Neural cell (in vitro differentiated cells): ENCODE measurements around the gene ABCB8. TPM values are rescaled to one million over a fixed set of nuclear protein-coding genes. Genes with fewer than 3 reads are reported as not detected.

ENCODE experiments used
- H2AFZ ChIP-seq: fragments of 200-600, 300-800 bp; sonication (generic), shearing (Covaris generic); 2 replicates; pipeline ENCODE4 v1.6.0; 2014; ENCODE audit warnings: low read depth, mild to moderate bottlenecking, antibody characterized with exemption, low read length, moderate library complexity
- H3F3A ChIP-seq: fragments of 200-600 bp; shearing (Covaris generic); 2 replicates; pipeline ENCODE4 v1.6.1; 2016; ENCODE audit warnings: mild to moderate bottlenecking, moderate library complexity, mixed read lengths, antibody characterized with exemption, low read length; ENCODE audit not compliant: insufficient read depth, poor library complexity, severe bottlenecking
- H3K27ac ChIP-seq: fragments of 200-600, 300-800 bp; sonication (generic), shearing (Covaris generic); 2 replicates; pipeline ENCODE4 v1.5.1; 2014; ENCODE audit warnings: mild to moderate bottlenecking, low read length, moderate library complexity
- H3K27me3 ChIP-seq: fragments of 300-800, 200-600 bp; sonication (generic), shearing (Covaris generic); 2 replicates; pipeline ENCODE4 v1.6.0; 2014; ENCODE audit warnings: mild to moderate bottlenecking, low read depth, low read length, moderate library complexity; ENCODE audit not compliant: insufficient read depth
- H3K36me3 ChIP-seq: fragments of 300-800, 200-600 bp; sonication (generic), shearing (Covaris generic); 2 replicates; pipeline ENCODE4 v1.5.1; 2014; ENCODE audit warnings: mild to moderate bottlenecking, antibody characterized with exemption, low read length, moderate library complexity; ENCODE audit not compliant: insufficient read depth
- H3K4me2 ChIP-seq: fragments of 300-800, 200-600 bp; sonication (generic), shearing (Covaris generic); 2 replicates; pipeline ENCODE4 v1.6.0; 2014; ENCODE audit warnings: mild to moderate bottlenecking, low read length
- H3K4me3 ChIP-seq: fragments of 300-800, 200-600 bp; sonication (generic), shearing (Covaris generic); 2 replicates; pipeline ENCODE4 v1.5.1; 2014; ENCODE audit warnings: mild to moderate bottlenecking, low read length, moderate library complexity
- H3K79me2 ChIP-seq: fragments of 200-600 bp; shearing (Covaris generic); replicated peaks from 2 replicates; pipeline ENCODE4 v1.6.0; 2014; ENCODE audit warnings: mild to moderate bottlenecking, low read length, moderate library complexity; ENCODE audit not compliant: insufficient read depth
- H3K9ac ChIP-seq: fragments of 300-800, 200-600 bp; sonication (generic), shearing (Covaris generic); 2 replicates; pipeline ENCODE4 v1.6.1; 2016; ENCODE audit warnings: mild to moderate bottlenecking, low read length, mixed read lengths
- H3K9me2 ChIP-seq: fragments of 200-600 bp; shearing (Covaris generic); 2 replicates; pipeline ENCODE4 v1.6.1; 2016; ENCODE audit warnings: mild to moderate bottlenecking, low read length, mixed read lengths; ENCODE audit not compliant: insufficient read depth
- H3K9me3 ChIP-seq: fragments of 200-600, 300-800 bp; sonication (generic), shearing (Covaris generic); 2 replicates; pipeline ENCODE4 v1.6.1; 2016; ENCODE audit warnings: mild to moderate bottlenecking, mixed run types, low read length, moderate library complexity, mixed read lengths
- H4K20me1 ChIP-seq: fragments of 200-600 bp; shearing (Covaris generic); 2 replicates; pipeline ENCODE4 v1.6.1; 2016; ENCODE audit warnings: mild to moderate bottlenecking, mixed run types; ENCODE audit not compliant: insufficient read depth
- CTCF ChIP-seq: fragments of 450-650 bp; IDR thresholded peaks from 2 replicates; pipeline ENCODE4 v1.5.1; 2014; ENCODE audit warnings: antibody characterized with exemption, mild to moderate bottlenecking, moderate library complexity; ENCODE audit not compliant: poor library complexity, severe bottlenecking
- EP300 ChIP-seq: fragments of 450-650 bp; conservative IDR thresholded peaks from 2 replicates; pipeline ENCODE4 v1.6.1; 2014; ENCODE audit warnings: antibody characterized with exemption, mild to moderate bottlenecking, moderate library complexity; ENCODE audit not compliant: poor library complexity, severe bottlenecking
- EZH2 ChIP-seq: fragments of 200-600, 300-800 bp; shearing (Covaris generic), sonication (generic); IDR thresholded peaks from 2 replicates; pipeline ENCODE4 v1.6.1; 2014; ENCODE audit warnings: antibody characterized with exemption, low read length, borderline replicate concordance, mild to moderate bottlenecking; ENCODE audit not compliant: insufficient read depth, poor library complexity, severe bottlenecking
- MXI1 ChIP-seq: fragments of 450-650 bp; conservative IDR thresholded peaks from 2 replicates; pipeline ENCODE4 v1.6.1; 2014; ENCODE audit warnings: antibody characterized with exemption, mild to moderate bottlenecking; ENCODE audit not compliant: poor library complexity, severe bottlenecking
- POLR2AphosphoS5 ChIP-seq: IDR thresholded peaks from 2 replicates; pipeline ENCODE4 v1.6.1; 2012
- RAD21 ChIP-seq: fragments of 450-650 bp; conservative IDR thresholded peaks from 2 replicates; pipeline ENCODE4 v1.6.1; 2014; ENCODE audit warnings: antibody characterized with exemption, mild to moderate bottlenecking, moderate library complexity
- REST ChIP-seq: IDR thresholded peaks from 2 replicates; pipeline ENCODE4 v1.6.1; 2012; ENCODE audit warnings: borderline replicate concordance
- SMC3 ChIP-seq: fragments of 450-650 bp; conservative IDR thresholded peaks from 2 replicates; pipeline ENCODE4 v1.6.1; 2014; ENCODE audit warnings: antibody characterized with exemption, mild to moderate bottlenecking, moderate library complexity; ENCODE audit not compliant: poor library complexity
- TAF1 ChIP-seq: IDR thresholded peaks from 2 replicates; pipeline ENCODE4 v1.6.1; 2012; ENCODE audit warnings: low read depth
- polyA plus RNA-seq: library from polyadenylated mRNA; depleted of rRNA; stranded (reverse); fragments of >200 nt; gene quantifications from 2 replicates; pipeline ENCODE4 v1.2.3, GENCODE V29; 2014

ABCB8 gene
- polyA plus RNA-seq, 1 donor from 2014 or later, result 40.5 TPM

- Histone ChIP-seq H3K79me2 (no peaks in the 10 kb centered on the region), H4K20me1 (no peaks in the 10 kb centered on the region), H2AFZ (no peak overlapping the region), H3K36me3 (no peaks in the 10 kb centered on the region), H3K9me3 (no peaks in the 10 kb centered on the region), H3F3A (no peaks in the 10 kb centered on the region), H3K9me2 (no peaks in the 10 kb centered on the region), H3K4me2 (no peak overlapping the region), H3K27ac (no peak overlapping the region), H3K9ac (no peak overlapping the region), H3K4me3 (no peak overlapping the region), H3K27me3 (peaks cover 5% of the 10 kb centered on the region)
- no peak for TF ChIP-seq TAF1
- TF ChIP-seq REST, result no peak
- no peak for TF ChIP-seq MXI1
- TF ChIP-seq SMC3, result no peak
- TF ChIP-seq POLR2AphosphoS5, result no peak
- no peak for TF ChIP-seq CTCF
- TF ChIP-seq EP300, result no peak
- TF ChIP-seq EZH2, result no peak
- TF ChIP-seq RAD21, result no peak
Observed at GRCh38 chr7:151045262-151045661, 17.0 kb downstream of the ABCB8 start.

GRCh38 chr7:151045967-151046366 lies 17.7 kb downstream of the ABCB8 start:
- Histone ChIP-seq H3K36me3 (no peaks in the 10 kb centered on the region), H3K27me3 (peaks cover 12% of the 10 kb centered on the region)

More at GRCh38 chr7:151045967-151046366, 17.7 kb downstream of the ABCB8 start:
- no peak for TF ChIP-seq CTCF
- Histone ChIP-seq H2AFZ (no peak overlapping the region), H3K27ac (no peak overlapping the region), H3K4me3 (no peak overlapping the region), H3K9ac (no peak overlapping the region), H3K9me2 (no peaks in the 10 kb centered on the region), H4K20me1 (no peaks in the 10 kb centered on the region), H3F3A (no peaks in the 10 kb centered on the region), H3K9me3 (no peaks in the 10 kb centered on the region), H3K4me2 (no peak overlapping the region), H3K79me2 (no peaks in the 10 kb centered on the region)
